AML-193 (cell line): ENCODE data around the gene CFAP92.

Experiments used
- DNase-seq, 2 experiments: peaks; one replicate each; lab custom pipeline; 2025; lab: John Stamatoyannopoulos, UW

The CFAP92 gene

DNA sequence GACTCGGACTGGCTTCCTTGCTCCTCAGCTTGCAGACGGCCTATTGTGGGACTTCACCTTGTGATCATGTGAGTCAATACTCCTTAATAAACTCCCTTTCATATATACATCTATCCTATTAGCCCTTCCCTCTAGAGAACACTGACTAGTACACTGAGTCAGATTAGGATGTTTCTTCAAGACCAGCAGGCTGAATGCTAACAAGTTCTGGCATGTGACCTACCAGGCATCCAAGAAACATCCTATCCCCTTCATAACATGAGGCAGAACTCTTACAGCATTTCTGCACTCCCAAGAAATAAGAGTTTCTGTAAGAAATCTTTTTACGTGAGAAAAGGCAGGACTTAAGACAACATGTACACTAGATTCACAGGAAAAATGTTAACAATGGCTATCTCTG lies 9.3 kb downstream of the CFAP92 start:
- no peak for DNase-seq

- no peak for DNase-seq
Observed at GRCh38 chr3:128983293-128984069, 10.4 kb downstream of the CFAP92 start.

DNA sequence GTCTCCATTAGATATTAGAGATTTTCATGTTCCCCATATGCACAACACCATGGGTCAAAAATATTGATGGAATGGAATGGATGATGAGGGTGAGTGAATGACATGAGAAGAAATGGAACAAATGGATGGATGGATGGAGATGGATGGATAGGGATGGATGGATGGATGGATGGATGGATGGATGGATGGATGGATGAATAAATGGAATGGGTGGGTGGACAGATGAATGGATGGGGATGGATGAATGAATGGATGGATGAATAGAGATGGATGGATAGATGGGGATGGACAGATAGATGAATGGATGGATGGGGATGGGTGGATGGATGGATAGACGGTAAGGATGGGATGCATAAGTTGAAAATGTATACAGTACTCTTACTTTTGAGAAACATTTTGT lies 18.6 kb downstream of the CFAP92 start:
- no peak for DNase-seq

DNA sequence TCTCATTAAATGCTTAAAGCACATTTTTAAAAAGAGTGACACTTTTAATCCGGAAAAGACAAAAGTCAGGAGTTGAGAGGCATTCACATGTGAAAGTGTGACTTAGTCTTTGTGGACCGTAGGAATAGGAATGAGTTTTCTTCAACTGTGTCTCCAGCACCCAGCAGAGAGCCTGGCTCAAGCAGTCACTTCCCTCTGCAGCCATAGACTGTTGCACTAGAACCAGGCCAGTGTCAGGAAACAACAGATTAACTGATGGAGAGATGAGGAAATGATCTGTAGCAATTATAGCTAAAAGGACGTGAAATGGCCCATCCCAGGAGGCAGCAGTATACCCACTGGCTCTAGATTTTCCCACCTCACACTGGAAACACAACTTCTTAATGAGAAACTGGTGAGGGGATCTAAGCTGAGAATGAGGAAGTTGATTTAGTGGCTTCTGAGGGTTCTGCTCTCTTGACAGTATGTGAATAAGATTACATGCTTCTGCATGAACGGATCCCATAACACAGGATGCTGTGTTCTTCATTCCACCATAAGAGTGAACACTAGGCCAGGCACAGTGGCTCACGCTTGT lies 19.8 kb downstream of the CFAP92 start:
- peak; percentile 81 to 86 for DNase-seq

GRCh38 chr3:128971421-128972100 lies 22.3 kb downstream of the CFAP92 start:
- no peak for DNase-seq

GRCh38 chr3:128970740-128971047 lies 23.2 kb downstream of the CFAP92 start:
- peak; percentile 12 to 61 for DNase-seq

DNA sequence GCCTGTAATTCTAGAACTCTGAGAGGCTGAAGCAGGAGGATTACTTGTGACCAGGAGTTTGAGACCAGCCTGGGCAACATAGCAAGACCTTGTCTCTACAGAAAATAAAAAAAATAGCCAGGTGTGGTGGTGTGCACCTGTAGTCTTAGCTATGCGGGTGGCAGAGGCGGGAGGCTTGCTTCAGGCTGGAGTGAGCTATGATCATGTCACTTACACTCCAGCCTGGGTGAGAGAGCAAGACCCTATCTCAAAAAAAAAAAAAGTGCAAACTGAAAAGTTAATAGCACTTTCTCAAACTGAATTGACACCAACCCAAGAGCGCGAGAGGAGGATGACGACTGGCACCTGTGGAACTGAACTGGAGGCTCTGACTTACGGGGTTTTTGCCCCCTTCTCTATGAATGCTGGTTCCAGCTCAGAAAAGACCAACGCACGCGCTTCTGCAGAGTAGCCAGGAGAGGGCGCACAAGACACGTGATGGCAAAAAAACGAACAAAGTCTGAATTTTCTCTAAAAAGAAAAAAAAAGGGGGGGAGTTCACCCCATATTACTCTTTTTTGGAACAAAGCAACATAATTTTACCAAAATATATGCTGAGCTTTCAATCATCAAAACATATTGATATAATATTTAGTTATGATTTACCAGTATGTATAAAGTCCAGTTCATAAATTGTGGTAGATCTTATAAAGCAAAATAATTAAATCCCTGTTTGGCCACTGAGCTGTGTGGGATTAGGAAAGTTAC lies 23.7 kb downstream of the CFAP92 start:
- DNase-seq: peak; percentile 61 to 72

DNA sequence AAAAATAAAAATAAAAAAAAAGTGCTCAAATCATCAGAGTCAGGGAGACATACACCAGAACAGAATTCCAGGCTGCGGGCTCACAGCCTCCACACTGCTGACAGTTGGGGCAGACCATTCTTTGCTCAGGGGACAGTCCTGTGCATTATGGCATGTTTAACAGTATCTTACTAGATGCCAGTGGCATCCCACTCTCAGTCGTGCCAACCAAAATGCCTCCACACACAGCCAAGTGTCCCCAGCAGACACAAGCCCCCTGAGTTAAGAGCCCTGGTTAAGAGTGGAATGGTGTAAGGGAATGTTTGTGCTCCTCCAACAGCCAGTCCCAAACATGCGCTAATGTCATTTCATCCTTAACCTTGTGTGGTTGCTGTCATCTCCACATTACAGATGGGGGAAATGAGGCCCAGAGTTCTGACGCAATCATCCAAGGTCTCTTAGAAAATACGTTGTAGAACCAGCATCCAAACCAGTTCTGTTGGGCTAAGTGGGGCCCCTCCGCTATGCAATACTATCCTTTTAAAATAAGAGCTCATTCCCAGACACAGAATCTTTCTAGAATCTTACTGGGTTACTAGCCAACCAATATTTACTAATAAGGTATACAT lies 26.0 kb downstream of the CFAP92 start:
- no peak for DNase-seq

DNA sequence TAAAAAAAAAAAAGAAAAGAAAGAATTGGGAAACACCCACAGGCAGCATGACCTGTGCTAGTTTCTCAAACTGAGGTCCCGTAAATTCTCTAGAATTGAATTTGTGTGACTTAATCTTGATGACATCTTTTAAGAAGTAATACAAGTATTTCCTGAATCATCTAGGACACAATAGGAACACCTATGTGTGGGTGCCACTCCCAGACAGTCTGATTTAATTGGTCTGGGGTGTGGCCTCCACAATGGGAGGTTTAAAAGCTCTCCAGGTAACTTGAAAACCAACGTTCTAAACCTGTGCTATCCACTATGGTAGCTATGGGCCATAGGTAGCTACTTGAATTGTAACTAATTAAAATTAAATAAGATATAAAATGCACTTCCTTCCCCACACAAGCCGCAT lies 28.1 kb downstream of the CFAP92 start:
- DNase-seq: no peak

GRCh38 chr3:128965280-128965679 lies 28.6 kb downstream of the CFAP92 start:
- DNase-seq: no peak

- no peak for DNase-seq
Observed at GRCh38 chr3:128956440-128956839, 37.4 kb downstream of the CFAP92 start.

DNA sequence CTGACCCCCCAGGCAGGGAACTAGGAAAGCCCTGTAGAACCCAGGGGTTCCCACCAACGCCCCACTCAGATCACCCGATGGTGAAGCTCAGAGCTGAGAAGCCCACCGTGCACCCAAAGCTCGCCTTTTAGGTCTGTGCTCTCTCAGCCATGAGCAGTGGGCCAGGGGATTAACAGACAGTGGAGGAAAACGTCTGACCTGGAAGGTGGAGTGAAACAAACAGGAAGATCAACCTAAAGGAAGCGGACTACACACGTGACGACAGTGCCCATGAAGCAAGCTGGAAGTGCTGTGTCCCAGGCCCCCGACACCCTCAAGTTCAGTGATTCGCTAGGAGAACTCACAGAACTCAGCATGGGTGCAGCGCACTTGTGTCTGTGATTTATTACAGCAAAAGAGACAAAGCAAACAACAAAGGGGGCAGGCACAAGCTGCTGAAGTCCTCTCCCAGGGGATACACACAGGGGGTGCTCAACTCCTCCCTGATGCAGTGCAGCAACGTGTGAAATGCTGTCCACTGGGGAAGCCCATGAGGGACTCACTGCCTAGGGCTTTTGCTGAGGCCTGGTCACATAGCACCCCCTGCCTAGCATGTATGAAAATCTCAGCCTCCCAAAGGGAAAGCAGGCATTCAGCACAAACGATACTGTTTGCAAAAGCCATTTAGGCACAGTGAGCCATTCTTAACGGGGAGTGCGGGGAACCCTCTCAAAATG lies 43.5 kb downstream of the CFAP92 start:
- peak; percentile 25 to 36 for DNase-seq

- no peak for DNase-seq
Observed at GRCh38 chr3:128949158-128949557, 44.7 kb downstream of the CFAP92 start.

- no peak for DNase-seq
Observed at GRCh38 chr3:128946411-128946810, 47.5 kb downstream of the CFAP92 start.

DNA sequence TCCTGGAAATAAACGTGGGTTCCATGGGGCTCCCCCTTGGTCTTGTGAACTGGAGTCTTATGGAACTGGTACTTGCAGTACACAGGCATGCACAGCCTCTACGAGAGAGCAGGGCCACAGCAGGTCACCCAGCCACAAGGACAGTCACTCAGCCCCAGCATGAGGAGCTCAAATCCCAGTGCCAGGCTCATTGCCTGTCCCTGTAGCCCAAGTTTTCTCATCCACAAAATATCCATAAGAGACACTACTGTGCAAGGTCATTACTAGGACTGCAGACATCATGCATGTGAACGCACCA lies 48.0 kb downstream of the CFAP92 start:
- no peak for DNase-seq

- no peak for DNase-seq
Observed at GRCh38 chr3:128945041-128945877, 48.6 kb downstream of the CFAP92 start.

- DNase-seq: no peak
Observed at GRCh38 chr3:128942161-128942952, 51.5 kb downstream of the CFAP92 start.

- DNase-seq: no peak
Observed at GRCh38 chr3:128940252-128940651, 53.6 kb downstream of the CFAP92 start.

DNA sequence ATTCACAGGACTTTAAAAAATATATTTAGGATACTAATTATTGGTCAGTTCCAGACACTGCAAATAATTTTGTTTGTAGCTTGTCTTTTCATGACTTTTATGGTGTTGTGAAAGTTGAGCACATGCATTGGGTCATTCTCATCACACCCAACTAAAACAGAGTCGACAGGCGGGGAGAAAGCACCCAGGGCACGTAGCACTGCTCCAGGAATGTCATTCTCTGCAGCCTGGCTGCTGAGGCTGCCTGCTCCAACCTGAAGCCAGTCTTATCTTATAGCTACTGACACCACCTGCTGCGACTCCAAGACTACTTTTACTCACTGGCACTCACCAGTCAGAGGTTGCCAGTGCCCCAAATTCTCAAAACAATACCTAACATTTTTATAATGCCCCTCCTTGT lies 57.5 kb downstream of the CFAP92 start:
- DNase-seq: no peak

DNA sequence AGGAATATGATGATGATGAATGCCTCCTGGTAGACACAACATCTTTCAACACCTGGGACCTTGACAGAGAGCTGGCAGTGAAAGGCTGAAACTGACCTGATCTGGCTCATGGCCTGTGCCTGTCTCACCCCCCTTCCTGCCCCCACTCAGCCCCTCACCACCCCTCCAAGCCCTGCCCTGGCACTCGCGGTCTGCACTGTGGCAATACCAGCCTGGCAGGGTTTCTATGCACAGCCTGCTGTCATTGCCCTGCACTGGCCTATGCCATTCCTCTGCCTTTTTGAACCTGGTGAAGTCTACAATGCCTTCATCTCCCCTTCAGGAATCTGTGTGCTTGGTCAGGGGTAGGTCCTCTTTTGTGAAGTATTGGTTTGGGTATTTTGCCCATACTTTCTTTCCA lies 58.0 kb downstream of the CFAP92 start:
- DNase-seq: no peak
